ENCODE data around the gene YEATS4.

DNA sequence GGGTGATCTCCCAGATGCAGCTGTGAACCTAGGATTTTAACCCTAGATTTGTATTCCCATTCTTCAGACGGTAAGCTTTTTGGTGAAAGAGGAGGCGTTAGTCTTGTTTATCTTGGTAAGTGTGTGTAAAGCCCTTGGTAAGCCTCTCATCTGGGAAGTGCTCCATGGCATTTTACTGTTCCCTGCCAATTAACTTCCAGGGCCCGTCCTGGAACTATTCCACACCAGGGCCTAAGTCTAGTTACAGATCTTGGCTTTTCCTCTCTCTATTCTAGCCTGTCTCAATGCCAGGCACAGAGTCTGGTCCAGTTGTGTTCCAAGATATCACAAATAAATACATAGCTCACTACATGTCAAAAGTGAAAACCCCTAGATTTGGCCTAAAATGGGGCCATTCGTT, 42.4 kb downstream of the YEATS4 start:
- TF ChIP-seq, protein P1, sequence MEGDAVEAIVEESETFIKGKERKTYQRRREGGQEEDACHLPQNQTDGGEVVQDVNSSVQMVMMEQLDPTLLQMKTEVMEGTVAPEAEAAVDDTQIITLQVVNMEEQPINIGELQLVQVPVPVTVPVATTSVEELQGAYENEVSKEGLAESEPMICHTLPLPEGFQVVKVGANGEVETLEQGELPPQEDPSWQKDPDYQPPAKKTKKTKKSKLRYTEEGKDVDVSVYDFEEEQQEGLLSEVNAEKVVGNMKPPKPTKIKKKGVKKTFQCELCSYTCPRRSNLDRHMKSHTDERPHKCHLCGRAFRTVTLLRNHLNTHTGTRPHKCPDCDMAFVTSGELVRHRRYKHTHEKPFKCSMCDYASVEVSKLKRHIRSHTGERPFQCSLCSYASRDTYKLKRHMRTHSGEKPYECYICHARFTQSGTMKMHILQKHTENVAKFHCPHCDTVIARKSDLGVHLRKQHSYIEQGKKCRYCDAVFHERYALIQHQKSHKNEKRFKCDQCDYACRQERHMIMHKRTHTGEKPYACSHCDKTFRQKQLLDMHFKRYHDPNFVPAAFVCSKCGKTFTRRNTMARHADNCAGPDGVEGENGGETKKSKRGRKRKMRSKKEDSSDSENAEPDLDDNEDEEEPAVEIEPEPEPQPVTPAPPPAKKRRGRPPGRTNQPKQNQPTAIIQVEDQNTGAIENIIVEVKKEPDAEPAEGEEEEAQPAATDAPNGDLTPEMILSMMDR (IDR thresholded peaks at IDR 0.05) = no peak
- TF ChIP-seq EP300 (IDR thresholded peaks at IDR 0.05; ENCODE audit: low read depth) = no peak
- no peak for TF ChIP-seq POLR2A (IDR thresholded peaks at IDR 0.05)

Measured in transverse colon (tissue), 3 donors.